Activated CD4-positive, alpha-beta T cell treated with anti-CD3 and anti-CD28 coated beads for 48 hours (primary cell): ENCODE measurements around the gene SLC14A1.

Experiments used
- DNase-seq: peaks from one replicate; pipeline ENCODE4 v3.0.0-alpha.2; 2020

The SLC14A1 gene

DNA sequence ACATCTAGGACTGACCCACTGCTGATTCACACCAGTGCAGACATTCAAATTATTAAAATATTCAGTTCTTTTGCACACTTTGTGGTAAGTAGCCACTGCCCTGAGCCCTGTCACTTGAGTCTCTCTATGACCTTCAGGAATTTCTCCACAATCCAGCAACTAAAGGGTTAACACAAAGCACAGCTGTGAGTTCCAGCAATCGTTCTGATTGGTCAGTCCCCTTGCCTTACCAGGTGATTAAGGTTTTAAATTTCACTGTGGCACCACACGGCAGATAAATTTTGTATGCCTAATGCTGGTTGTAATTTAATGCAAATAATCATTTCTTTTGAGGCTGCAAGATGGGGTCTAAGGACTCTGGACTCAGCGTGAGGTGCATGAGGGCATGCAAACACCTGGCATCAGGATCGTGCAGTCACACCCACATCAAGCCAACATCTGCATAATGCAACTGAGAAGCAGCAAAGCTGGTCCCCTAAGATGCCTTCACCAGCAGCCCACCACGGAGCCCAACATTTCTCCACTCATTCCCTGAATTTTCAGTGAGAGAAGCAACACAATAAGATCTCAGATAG lies 36.6 kb downstream of the SLC14A1 start:
- no peak for DNase-seq

DNA sequence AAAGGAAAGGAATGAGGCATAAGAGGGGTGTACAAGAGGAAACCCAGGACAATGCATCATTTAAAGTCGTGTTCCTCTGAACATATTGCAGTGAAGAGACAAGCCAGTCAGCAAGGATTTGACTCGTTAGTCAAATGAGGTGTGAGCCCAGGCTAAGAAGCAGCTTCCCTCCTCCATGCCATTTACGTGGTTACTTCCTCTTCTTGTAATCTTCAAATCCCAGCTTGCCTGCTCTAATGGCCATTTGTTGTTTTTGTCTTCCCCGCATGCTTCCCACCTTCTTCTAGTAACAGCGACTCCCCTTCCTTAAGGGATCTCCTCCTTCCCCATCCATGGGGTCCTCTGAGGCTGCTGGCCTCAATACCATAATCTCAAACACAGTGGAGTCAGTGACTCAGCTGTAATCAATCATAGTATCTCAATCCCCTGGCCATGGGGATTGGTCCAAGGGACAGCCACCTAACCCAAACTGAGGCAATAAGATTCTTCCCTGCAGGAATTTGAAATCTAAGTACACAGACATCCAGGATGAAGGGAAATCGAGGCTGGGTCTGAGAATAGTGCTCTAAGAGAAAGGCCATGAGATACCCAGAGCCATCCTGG lies 37.6 kb downstream of the SLC14A1 start:
- no peak for DNase-seq

DNA sequence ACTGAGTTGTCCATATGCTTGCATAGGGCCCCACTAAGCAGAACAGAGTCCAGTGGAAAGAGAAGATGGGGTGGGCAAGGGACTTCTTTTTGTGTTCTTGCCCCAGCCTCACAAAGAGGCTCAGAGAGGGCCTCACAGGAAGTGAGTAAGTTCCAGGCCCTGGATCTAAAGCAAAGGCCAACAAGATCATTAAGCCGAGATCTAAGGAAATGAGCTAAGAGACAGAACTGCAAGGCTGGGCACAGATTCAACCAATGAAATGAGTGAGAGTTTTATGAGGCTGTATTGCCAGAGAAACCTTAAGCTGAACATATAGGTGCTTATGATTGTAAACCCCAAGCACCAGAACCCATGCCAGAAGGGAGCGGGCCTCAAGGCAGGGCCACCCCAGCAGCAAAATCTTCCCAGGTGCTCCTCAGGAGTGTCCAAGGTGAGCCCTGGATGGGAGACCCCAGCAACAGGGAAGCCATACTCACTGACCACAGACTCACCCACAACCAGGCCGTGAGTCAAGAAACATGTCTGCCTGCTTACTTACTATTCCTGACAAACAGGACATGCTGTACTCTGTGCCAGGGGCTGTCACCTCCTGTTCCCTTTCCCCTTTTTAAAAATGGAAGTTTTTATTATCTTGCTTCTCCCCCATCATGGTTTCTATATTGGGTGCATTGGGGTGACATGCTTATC lies 40.2 kb downstream of the SLC14A1 start:
- DNase-seq = no peak

DNA sequence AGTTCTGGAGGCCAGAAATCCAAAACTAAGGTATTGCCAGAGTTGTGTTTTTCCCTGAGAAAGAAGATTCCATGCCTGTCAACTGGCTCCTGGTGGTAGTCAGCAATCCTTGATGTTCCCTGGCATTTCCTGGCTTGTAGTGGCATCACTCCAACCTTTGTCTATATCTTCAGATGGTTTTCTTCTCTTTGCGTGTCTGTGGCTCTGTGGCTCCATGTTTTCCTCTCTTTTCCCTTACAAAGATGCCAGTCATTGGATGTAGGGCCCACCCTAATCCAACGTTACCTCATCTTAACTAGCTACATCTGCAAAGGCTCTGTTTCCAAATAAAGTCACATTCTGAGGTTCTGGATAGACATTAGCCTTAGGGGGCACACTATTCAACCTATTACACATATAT lies 41.8 kb downstream of the SLC14A1 start:
- no peak for DNase-seq

DNA sequence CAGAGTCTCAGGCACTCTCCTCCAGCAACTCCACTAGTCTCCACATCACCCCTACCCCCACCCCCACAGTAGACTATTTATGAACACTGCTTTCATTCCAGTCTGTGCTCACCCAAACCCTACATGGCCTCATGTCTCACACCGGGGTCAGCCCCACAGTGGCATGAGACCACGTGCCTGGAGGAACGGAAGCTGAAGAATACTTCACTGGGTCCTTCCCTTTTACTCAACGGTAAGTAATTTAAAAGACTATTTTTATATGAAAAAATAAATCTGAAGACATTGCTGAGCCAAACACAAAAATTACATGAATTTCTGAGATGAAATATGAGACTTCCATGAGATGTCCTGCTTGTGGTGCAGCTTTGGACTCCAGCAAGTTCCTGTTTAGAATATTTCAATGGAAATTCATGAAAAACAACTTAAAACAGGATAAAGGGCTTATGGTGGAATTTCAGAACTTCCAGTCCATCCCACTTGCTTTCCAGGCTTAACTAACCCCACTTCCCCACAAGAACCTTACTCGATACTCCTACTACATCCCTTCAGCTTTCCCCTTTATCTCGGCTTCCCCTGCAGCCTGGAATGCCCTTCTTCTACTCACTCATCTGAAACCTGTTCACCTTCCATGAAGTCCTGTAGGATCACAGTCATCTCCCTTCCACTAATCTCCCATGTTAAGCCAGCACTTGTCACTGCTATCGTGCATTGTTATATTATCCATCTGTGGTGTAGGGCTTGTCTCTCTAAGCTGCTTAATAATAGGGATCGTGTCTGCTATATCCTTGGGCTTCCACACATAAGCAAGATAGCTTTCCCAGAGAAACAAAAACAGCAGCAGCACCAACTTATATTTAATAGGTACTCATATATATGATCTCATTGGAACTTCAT lies 47.9 kb downstream of the SLC14A1 start:
- no peak for DNase-seq

DNA sequence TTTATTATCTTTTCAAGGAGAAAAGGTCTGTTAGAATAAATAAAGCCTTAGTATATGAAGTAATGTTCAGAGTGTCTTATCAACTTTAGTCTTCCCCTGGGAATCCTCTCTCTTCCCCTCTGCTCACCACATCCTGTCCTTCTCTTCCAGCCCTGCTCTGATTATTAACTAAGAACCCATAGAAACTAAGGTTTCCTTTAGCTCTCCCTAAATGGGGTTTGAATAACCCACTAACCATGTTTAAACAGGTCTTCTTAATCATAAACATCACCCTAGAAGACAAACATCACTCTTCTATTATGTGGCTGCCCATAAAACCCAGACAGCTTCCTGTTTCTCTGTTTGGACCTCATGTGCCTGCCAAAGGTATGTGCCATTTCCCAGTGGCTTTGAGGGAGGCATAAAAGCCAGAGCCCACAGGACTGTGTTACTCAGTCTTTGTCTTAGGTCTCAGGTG lies 50.1 kb downstream of the SLC14A1 start:
- DNase-seq = no peak

DNA sequence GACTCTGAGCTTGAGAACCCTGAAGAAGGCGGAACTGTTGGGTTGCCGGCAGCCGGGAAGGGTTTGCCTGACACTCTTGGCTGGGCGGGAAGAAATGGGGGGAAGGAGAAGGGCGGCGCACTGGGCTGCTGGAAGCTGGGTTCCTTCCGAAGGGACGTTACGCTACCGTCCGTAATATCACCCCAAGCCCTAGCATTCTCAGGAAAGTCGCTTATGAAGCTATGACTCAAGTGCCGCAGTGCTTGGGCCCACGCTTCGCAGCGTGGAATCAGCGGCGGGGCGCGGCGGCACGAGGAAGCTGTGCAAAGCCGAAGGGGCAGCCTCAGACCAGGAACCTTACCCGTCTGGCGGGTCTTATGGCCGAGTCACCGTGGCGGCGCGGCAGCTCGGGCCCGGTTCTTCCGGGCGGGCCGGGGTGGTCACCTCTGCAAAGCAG lies 51.3 kb downstream of the SLC14A1 start:
- peak; percentile 88 for DNase-seq

DNA sequence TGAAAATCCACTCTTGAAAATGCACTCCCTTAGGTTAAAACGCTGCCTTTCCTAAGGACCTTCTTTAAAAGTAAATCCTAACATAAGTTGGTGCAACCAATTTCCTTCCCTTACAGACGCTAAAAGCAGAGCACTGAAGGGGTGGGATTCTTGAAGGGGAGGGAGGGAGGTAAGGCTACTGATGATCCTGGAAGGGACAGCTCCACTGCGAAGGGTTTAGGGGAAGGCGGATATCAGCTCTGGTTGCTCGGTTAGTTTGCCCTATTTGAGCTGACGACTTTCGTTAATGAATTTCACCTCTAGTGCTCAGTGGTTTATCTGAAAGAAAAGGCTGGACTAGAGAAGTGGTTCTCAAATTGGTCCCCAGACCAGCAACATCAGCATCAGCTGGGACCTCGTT lies 51.8 kb downstream of the SLC14A1 start:
- DNase-seq = no peak

DNA sequence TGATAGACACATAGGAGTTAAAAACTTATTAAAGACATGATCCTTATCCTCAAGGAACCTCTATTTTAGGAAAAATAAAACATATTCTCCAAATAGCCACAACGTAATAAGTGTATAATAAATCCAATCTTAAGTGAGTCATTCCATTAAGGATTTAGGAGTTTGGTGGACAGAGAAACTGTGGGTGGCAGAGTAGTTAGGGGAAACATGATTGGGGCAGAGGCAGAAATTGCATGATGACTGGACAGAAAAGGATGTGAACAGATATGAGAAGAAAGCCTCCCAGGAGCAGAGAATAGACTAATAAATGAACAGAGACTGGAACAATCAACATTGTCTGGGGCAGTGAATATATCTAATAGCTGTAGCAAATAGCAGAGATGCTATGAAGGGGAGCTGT lies 53.4 kb downstream of the SLC14A1 start:
- DNase-seq = no peak

DNA sequence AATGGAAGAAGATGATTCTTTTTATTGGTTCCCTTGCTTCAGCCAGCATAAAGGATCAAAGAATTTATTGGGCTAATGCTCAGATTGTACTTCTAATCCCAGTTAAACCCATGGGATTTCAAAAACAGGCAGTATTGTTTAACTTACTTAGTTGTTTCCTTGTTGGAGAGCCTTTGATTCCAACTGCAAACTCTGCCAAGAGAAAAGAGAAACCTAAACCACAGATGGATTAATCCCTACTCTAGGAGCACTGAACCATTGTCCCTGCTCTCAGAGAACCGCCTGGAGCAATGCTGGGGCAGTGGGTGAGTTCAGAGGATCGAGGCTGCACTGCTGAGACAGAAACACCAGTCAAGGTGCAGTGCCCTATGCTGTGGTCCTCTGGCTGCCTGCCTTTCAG lies 56.6 kb downstream of the SLC14A1 start:
- no peak for DNase-seq

DNA sequence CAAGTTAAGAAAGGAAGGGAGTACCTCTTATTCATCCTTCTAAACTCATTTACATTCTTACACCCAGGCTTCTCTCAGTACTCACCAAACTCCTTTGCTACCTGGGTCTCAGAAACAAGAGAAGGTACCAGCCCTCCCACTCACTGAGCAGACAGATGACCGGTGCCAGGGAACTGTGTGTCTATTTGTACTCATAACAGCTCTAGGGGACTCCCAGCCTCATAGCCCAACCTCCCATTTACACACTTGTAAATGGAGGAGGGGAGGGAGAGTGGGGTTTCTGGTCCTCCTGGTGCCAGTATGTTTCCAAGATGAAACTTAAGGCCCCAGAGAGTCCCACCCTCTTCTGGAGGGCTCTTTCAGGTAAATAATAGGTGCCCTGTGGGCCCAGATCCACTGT lies 58.7 kb downstream of the SLC14A1 start:
- DNase-seq = no peak

DNA sequence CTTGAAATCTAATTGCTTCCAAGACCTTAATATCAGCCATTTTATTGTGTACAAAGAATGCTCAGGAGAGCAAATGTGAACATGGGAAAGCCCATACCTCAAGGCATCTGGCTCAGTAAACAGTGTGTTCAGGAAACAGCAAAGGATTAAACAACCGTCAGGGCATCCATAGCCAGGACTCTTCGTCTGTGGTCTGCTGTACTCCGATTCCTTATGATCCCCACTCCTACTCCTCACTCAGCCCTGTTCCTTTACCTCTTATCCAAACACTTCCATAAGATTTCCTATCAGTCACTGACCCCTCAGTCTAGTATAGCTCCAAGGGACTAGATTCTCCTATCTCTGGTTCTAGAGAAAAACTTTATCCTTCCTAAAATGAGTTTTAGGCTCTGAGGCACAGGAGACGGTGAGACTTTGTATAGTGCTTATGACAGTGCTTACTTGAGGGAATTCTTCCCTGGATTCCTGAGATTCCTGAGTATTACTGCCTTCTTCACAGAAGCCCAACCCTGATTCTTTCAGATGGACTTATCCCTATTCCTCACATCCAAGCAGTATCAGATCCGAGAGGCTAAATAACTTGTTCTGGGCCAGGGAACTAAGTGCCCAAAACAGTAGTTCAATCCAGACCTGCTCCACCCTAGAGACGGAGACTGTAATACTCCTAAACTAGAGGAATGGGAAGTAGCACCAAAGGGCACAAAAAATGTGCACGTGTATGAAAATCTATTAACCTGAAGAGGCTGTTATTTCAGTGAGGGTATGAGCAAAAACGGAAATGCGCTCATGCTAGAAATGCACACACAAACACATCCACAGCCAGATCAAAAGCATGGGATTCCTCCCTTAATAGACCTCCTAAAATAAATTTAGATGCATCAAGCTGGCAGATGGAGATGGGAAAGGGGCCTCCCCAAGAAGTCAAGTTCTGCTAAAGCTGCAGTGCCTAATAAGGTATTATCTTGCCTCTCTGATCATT lies 59.4 kb downstream of the SLC14A1 start:
- no peak for DNase-seq

DNA sequence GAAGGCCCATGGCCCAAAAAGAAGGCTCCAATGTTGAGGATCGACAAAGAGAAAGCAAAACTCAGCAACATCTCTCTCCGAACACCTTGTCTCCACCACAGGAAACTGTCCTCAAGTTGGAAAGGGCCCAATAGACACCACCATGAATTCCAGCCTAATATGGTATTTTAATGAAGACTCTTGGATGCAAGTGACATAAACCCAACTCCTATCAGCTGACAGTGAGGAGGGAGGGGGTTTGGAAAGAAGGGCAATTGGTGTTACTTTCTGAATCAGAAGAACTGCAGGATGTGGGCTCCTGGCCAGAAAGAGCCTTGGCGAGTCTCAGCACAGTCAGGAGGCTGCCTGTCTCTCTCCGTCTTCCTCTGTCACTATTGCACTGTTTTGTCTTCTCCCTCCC lies 61.2 kb downstream of the SLC14A1 start:
- DNase-seq = no peak

DNA sequence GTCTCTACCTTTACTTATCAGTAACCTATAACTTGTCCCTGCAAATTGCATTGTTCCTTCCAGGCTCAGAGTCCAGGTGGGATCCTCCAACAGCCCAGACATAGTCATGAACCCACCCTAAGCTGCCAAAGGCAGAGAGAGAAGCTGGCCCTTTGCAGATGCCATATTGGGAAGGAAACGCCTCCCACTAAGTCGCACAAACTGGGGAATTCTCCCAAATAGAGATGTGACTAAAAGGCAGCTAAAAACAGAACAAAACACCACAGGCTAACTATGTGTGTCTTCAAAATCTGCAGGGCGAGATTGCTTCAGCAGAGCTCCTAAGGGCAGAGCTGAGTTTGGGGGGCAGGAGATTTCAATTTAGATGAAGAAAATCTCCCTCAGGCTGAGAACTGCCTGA lies 63.0 kb downstream of the SLC14A1 start:
- no peak for DNase-seq

DNA sequence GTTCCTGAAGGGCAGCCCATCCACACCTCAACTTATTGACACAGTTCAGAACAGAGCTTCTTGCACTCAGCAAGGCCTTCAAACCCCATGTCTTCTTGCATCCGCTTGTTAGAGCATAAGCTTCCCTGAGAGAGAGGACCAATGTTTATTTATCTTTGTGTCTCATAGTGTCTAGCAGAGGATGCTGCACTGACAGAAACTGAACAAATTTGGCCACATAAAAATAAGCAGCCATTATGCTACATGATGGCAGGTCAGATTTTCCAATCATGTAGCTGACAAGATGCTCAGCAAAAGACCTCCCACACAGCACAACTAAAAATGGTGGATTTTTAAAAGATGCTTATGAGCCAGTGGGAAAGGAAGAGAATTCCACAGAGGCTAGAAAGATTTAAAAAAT lies 63.4 kb downstream of the SLC14A1 start:
- no peak for DNase-seq

DNA sequence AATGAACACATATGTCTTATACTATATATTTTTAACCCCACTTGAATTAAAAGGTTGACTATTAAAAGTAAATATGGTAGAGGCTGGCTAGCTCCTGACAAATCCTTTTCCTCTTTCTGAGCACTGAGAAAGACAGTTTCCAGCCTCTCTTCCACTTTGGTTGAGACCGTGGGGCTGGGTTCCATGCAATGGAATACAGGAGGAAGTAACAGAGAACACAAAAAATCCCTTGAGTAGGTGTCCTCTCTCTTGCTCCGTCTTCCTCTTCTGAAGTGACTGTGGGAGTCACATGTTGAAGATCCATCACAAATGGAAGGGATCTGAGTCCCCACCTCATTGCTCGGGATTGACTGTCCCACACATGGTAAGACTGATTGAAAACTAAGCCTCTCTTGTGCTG lies 64.9 kb downstream of the SLC14A1 start:
- DNase-seq = no peak

DNA sequence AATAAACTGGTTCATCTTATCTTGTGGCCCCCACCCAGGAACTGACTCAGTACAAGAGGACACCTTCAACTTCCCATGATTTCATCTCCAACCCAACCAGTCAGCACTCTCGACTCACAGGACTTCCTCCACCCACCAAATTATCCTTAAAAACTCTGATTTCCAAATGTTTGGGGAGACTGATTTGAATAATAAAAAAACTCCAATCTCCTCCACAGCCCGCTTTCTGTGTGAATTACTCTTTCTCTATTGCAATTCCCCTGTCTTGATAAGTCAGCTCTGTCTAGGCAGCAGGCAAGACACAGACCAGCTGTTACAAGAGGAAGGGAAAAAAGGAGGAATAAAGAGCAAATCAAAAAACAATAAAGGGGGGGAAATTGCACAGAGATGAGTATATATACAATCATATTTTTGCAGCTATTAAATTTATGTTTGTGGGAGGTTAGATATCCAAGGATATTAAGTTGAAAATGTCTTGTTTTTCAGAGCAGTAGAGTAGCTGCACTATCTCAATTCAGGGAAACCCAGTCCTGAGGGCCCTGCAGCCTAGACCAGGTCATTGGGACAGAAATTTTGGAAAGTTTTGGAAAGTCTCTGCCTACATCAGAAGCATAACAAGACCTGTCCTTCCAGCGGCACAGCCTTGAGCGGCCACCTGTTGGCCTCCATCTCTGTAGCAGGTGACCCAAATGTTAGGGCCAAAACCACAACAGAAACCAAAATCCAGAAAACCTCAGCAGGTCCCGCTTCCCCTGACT lies 68.7 kb downstream of the SLC14A1 start:
- DNase-seq = no peak

DNA sequence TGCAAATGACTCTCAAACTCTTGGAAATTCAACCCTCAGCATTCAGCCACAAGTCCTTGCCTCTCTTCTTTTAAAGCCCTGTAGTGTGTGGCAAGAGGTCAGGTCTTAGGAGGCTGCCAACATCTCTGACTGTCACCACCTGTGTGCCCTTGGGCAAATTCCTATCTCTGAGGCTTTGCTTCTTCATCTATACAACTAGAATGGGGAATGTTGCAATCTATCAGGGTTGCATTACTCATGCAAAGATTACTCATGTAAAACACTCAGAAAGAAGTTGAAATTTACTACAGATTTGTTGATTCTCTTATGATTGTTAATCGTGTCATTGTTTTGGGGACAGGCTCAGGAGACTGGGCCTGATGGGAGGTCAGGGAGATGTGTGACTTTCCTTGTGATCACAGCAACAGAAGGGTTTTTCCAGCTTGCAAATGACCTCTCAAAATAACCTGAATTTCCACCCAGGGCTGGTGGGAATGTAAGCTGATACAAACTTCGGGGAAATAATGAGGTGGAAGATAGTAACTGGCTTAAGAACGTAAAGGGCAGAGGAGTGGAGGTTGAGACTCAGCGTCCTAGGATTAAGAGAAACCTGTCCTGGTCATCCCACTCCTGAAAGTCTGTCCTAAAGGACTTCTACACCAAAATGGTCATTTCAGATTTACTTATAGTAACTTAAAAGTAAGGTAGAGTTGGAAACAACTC lies 69.4 kb downstream of the SLC14A1 start:
- DNase-seq = no peak

DNA sequence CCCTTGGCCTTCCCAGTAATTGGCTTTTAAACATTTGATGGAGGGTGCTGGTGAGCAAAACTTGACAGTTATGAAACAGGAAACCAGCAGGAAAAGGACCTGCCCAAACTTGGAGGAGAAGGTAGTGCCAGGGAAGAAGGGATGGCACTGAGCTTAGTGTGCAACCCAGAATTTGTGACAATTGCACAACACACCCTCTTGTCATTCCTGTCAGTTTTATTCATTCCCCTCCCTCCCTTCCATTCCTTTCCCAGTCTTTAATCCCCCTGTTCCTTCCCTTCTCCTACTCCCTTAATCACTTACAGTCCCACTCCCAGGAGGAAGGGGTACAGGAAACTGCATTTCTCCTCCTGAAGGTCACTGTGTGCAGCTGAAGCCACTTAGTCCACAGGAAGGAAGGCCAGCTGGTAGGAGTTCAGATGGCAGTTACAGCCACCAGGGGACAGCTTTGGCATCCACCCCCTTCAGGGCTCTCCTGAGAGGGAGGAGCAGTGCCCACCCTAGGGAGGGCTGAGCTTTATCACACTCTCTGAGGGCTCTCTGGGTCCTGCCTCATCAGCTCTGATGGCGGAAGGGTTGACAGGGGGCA lies 77.5 kb downstream of the SLC14A1 start:
- no peak for DNase-seq
